ENCODE data around the gene GRK1.

DNA sequence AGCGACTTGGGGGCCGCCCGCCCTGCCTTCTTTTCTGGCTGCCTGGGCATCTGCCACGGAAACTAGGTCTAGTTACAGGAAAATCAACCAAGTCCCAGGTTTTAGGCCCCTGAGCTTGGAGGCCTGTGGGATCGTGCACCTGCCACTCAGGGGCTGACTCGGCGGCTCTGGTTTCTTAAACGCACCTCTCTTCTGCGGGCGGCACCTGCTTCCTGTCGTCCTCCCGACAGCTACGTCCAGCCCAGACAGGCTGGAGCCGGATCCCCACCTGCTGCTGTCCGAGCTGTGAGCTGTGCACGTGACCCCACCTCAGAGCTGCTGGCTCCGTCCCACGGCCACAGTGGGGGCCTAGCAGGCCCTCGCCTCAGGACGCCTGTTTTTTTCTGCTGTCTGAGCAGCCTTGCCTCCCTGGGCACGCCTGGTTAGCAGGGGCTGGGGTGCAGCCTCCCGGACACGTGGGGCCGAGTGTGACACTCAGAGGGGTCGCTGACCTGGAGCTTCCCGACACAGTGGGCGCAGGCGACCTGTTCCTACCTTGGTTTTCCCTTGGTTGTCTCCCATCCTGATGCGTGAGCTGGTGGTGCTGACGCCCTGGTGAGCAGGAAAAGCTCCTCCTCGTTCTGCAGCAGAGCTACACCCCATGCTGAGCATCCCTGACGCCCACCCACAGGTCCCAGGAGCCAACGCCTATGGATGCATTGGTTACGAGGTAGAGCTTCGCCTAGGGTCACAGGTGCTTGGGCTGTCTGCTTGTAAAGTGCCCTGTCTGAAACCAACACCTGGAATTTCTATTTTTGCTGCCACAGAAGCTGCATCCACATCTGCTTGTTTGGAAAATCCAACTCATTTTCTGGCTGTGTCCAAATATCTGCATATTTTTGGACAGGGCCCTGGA lies 109.5 kb downstream of the GRK1 start:
- TF ChIP-seq, protein P1, sequence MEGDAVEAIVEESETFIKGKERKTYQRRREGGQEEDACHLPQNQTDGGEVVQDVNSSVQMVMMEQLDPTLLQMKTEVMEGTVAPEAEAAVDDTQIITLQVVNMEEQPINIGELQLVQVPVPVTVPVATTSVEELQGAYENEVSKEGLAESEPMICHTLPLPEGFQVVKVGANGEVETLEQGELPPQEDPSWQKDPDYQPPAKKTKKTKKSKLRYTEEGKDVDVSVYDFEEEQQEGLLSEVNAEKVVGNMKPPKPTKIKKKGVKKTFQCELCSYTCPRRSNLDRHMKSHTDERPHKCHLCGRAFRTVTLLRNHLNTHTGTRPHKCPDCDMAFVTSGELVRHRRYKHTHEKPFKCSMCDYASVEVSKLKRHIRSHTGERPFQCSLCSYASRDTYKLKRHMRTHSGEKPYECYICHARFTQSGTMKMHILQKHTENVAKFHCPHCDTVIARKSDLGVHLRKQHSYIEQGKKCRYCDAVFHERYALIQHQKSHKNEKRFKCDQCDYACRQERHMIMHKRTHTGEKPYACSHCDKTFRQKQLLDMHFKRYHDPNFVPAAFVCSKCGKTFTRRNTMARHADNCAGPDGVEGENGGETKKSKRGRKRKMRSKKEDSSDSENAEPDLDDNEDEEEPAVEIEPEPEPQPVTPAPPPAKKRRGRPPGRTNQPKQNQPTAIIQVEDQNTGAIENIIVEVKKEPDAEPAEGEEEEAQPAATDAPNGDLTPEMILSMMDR (IDR thresholded peaks at IDR 0.05): no peak
- TF ChIP-seq POLR2A (IDR thresholded peaks at IDR 0.05) (no peak), POLR2AphosphoS5 (IDR thresholded peaks at IDR 0.05) (no peak)

Measured in breast epithelium (tissue), 3 donors.